Immature natural killer cell (primary cell): Measurements from ENCODE around the gene PTPRT. TPM values are rescaled to one million over a fixed set of nuclear protein-coding genes. Genes with fewer than 3 reads are reported as not detected.

Experiments
- DNase-seq, 3 donors: peaks; one replicate each; pipeline ENCODE4 v3.0.0; 2022; ENCODE audit warnings: mixed read lengths in 1 of 3
- H3K27ac Mint-ChIP-seq, 6 donors: one replicate each; pipeline ENCODE4 v1.8.0; 2020; ENCODE audit warnings: mixed read lengths in 6 of 6, mild to moderate bottlenecking in 5 of 6, inconsistent platforms in 4 of 6, moderate library complexity in 3 of 6
- H3K27me3 Mint-ChIP-seq, 3 donors: one replicate each; pipeline ENCODE4 v1.8.0; 2020 to 2021; ENCODE audit warnings: low read depth in 3 of 3, mild to moderate bottlenecking in 3 of 3, mixed read lengths in 3 of 3, moderate library complexity in 3 of 3, inconsistent platforms in 1 of 3
- H3K36me3 Mint-ChIP-seq, 3 donors: one replicate each; pipeline ENCODE4 v1.8.0; 2020; ENCODE audit warnings: mixed read lengths in 3 of 3, inconsistent platforms in 2 of 3, mild to moderate bottlenecking in 2 of 3
- H3K4me1 Mint-ChIP-seq, 2 donors: one replicate each; pipeline ENCODE4 v1.8.0; 2020; ENCODE audit warnings: inconsistent platforms in 2 of 2, mild to moderate bottlenecking in 2 of 2, mixed read lengths in 2 of 2, moderate library complexity in 1 of 2
- H3K4me3 Mint-ChIP-seq, 5 donors: one replicate each; pipeline ENCODE4 v1.8.0; 2020; ENCODE audit warnings: mild to moderate bottlenecking in 5 of 5, mixed read lengths in 5 of 5, inconsistent platforms in 3 of 5, moderate library complexity in 3 of 5
- H3K9me3 Mint-ChIP-seq, 6 donors: one replicate each; pipeline ENCODE4 v1.8.0; 2020; ENCODE audit warnings: mild to moderate bottlenecking in 6 of 6, mixed read lengths in 6 of 6, inconsistent platforms in 4 of 6, moderate library complexity in 3 of 6
- polyA plus RNA-seq, 3 donors: library from polyadenylated mRNA; unstranded; fragments of 300-500 nt; fragmentation: Illumina TruSeq; gene quantifications; one replicate each; pipeline ENCODE4 v1.2.3, GENCODE V29; 2021

Gene PTPRT
- polyA plus RNA-seq, 3 donors from 2014 or later = not detected

DNA sequence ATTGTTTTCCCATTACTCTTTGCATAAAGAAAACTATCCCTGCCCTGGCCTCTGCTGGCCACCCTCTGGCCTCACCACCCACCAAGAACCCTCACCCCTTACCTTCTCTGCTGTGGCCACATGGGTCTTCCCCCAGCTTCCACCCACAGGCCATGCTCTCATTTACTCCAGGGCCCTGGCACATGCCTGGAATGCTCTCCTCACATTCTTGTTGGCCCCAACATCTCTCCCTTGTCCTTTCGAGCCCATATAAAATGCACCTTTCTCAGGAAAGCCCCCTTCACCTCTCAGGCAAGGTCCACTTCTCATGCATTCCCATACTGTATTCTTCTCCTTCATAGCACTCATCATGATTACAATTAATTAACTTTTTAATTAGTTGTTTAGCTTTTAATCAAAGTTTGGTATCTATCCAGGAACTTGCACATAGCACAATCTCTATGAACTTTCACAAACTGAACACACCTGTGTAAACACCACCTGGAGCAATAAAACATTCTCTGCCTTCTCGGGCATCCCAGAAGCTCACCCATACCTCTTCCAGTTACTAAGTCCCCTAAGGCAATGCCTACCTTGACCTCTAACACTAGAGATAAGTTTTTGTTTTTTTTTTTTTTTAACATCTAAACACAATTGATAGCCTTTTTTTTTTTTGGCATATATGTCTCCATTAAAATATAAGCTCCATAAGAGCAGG is 617.2 kb downstream of the PTPRT start:
- Mint-ChIP-seq H3K27ac (no peak overlapping the region), H3K27me3 (peaks cover 0 to 2% (median 0%) of the 10 kb centered on the region in 3 donors), H3K4me1 (no peaks in the 10 kb centered on the region), H3K4me3 (no peak overlapping the region), H3K9me3 (peaks cover 0 to 10% (median 7%) of the 10 kb centered on the region in 6 donors), H3K36me3 (no peaks in the 10 kb centered on the region)
- DNase-seq = no peak

DNA sequence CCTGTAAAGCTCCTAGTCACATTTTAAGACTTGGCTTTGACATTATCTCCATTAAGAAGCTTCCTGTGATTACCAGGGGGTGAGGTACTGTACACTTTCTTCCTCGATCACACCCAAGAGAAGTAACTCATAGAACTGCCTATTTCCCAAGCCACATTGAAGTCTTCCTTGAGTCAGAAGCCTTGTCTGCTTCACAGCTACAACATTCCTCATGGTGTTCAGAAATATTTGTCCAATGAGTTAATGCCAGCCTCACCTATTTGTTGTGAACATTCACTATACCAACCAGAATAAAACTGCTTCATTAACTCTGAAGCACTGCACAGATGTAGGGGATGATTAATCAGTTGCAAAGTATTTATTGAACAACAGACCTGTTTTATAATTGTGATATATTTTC is 622.3 kb downstream of the PTPRT start:
- H3K4me3 Mint-ChIP-seq = no peak overlapping the region
- DNase-seq = no peak
- no peaks in the 10 kb centered on the region for H3K4me1 Mint-ChIP-seq
- peaks cover 3 to 13% (median 5%) of the 10 kb centered on the region in 6 donors for H3K9me3 Mint-ChIP-seq
- H3K27ac Mint-ChIP-seq = no peak overlapping the region
- H3K36me3 Mint-ChIP-seq = no peaks in the 10 kb centered on the region
- peaks cover 0 to 2% (median 0%) of the 10 kb centered on the region in 3 donors for H3K27me3 Mint-ChIP-seq

DNA sequence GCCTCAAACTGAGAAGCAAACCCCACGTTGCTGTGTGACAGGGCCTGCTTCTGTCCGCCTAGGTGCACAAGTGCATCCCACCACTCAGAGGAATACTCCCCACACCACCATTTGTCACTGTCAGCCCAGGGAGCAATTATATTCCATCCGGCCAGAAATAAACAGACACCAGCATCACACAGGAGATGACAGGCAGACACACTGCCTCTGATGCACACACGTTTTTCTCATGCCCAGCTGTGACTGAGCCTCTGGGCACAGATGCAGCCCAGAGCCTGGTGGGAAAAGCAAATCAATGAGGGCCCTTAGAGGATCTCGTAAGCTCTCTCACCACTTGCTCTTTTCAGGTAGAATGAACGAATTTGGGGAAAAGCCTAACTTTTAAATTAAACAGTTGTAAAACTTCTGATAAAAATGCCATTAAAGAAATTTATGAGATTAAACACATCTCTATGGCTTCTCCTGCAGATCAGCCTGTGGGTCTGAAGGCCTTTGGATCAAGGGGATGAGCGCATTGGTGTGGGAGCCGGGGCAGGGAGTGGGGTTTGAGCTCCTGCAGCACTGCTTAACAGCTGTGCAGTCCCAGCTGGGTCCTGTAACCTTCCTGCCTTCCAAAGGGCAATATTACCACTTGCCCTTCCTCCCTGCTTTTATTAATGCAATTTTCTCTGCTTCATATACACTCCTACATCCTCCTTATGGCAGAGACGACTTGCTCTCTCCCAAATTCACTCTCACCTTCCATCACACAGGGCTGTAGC is 624.3 kb downstream of the PTPRT start:
- Mint-ChIP-seq H3K27ac (no peak overlapping the region), H3K27me3 (peaks cover 0 to 2% (median 0%) of the 10 kb centered on the region in 3 donors), H3K36me3 (no peaks in the 10 kb centered on the region), H3K9me3 (peaks cover 0 to 9% (median 4%) of the 10 kb centered on the region in 6 donors), H3K4me3 (no peak overlapping the region), H3K4me1 (no peaks in the 10 kb centered on the region)
- no peak for DNase-seq

DNA sequence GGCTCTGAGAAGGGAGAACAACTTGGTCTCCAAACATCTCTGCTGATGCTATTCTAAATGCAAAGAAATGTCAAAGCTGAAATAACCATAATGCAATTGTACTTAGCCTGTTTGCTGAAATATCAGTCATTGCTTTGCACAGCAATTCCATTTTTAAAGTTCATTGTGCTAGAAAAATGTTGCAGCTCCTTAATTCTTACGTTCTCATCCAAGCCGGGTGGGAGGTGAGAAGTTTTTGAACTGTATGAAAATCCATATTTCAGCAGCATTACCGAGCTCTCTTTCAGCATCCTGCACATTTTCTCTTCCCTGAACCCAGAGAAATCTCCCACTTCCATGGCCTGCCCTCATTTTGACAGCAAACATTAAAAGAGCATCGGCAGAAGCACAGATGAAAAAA is 630.0 kb downstream of the PTPRT start:
- DNase-seq = no peak
- H3K4me3 Mint-ChIP-seq = no peak overlapping the region
- H3K27ac Mint-ChIP-seq = no peak overlapping the region
- no peaks in the 10 kb centered on the region for H3K36me3 Mint-ChIP-seq
- H3K4me1 Mint-ChIP-seq = no peaks in the 10 kb centered on the region
- H3K27me3 Mint-ChIP-seq = peaks cover 0 to 2% (median 0%) of the 10 kb centered on the region in 3 donors
- peaks cover 0 to 6% (median 2%) of the 10 kb centered on the region in 6 donors for H3K9me3 Mint-ChIP-seq

DNA sequence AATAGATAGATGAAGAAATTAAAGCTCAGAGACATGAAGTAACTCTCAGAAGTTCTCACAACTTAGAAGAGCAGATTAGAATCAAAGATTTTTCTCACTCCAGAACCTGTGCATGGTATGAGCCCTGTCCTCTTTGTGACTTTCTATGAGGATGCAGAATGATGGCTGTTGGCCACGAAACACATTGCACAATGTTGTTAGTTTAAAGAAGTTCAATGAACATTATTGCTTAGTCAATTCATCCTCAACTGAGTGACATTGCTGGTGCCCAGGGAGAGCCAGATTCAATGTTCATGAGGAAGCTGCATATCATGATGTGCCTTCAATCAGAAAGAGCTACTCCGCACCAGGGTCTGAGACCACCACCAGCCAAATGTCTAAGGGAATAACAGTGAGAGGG is 633.1 kb downstream of the PTPRT start:
- Mint-ChIP-seq H3K27ac (no peak overlapping the region), H3K4me3 (no peak overlapping the region), H3K9me3 (peaks cover 0 to 10% (median 5%) of the 10 kb centered on the region in 6 donors), H3K4me1 (no peaks in the 10 kb centered on the region), H3K27me3 (peaks cover 0 to 4% (median 1%) of the 10 kb centered on the region in 3 donors), H3K36me3 (no peaks in the 10 kb centered on the region)
- DNase-seq = no peak

DNA sequence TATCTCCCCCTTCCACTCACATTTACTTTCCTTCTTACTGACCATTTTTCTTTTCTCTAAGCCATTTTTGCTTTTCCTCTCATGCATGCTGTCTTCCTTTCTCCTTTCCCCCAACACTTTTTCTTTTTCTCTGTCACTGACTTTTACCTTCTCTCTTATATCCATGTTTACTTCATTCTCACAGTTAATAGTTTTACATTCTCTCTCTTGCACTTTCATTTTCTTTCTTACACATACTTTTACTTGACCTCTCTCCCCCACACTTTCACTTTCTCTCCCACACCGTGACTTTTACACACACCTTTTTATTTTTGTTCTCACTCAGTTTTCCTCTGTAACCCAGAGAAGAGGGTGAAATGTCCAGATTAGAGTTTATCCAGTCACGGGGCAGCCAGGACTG is 636.3 kb downstream of the PTPRT start:
- H3K4me1 Mint-ChIP-seq = no peaks in the 10 kb centered on the region
- H3K36me3 Mint-ChIP-seq = no peaks in the 10 kb centered on the region
- peak overlapping the region in 2 of 5 donors; percentile 2 to 18 for H3K4me3 Mint-ChIP-seq
- peaks cover 0 to 4% (median 1%) of the 10 kb centered on the region in 3 donors for H3K27me3 Mint-ChIP-seq
- DNase-seq = no peak
- H3K27ac Mint-ChIP-seq = peak overlapping the region in 1 of 6 donors; percentile 19
- H3K9me3 Mint-ChIP-seq = peaks cover 0 to 11% (median 6%) of the 10 kb centered on the region in 6 donors

DNA sequence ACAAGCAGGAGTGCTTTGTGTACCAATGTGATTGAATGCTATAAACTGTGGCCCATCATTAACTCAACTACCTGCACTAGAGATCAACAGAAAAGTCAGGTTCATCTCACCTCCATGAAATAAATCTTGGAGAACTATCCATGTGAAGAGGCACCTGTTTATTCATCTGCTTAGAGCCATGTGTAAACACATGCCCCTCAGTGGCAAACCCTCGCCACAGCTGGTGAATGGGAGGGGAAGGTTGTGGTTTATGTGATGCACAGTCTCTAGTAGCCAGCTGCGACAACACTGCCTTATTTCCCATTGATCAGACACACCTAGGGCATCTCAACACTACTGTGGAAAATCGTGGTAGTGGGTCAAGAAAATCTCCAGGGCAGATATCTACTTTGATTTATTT is 640.2 kb downstream of the PTPRT start:
- Mint-ChIP-seq H3K9me3 (peaks cover 0 to 11% (median 5%) of the 10 kb centered on the region in 6 donors), H3K4me3 (no peak overlapping the region), H3K27ac (no peak overlapping the region), H3K27me3 (peaks cover 0 to 2% (median 1%) of the 10 kb centered on the region in 3 donors), H3K36me3 (no peaks in the 10 kb centered on the region), H3K4me1 (no peaks in the 10 kb centered on the region)
- DNase-seq = no peak

DNA sequence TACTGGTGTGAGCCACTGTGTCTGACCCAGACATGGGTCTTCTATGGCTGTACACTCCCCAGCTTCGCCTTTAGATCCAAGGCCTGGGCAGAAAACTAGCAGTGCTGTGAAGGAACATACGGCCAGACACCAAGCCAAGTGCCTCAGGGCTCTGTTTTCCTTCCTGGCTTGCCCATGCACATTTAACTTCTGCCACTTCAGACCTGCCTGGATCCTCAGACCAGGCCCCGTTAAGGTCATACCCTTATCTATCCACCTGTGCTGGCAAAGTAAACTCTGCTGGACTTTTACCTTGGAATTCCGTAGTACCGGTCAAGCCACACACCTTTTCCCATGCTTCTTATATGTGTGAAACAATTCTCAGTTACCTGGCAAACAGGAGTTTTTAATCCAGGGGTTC is 644.8 kb downstream of the PTPRT start:
- H3K9me3 Mint-ChIP-seq = peaks cover 0 to 8% (median 2%) of the 10 kb centered on the region in 6 donors
- H3K27me3 Mint-ChIP-seq = peaks cover 0 to 2% (median 0%) of the 10 kb centered on the region in 3 donors
- H3K4me3 Mint-ChIP-seq = no peak overlapping the region
- H3K4me1 Mint-ChIP-seq = no peaks in the 10 kb centered on the region
- H3K27ac Mint-ChIP-seq = no peak overlapping the region
- no peak for DNase-seq
- no peaks in the 10 kb centered on the region for H3K36me3 Mint-ChIP-seq

DNA sequence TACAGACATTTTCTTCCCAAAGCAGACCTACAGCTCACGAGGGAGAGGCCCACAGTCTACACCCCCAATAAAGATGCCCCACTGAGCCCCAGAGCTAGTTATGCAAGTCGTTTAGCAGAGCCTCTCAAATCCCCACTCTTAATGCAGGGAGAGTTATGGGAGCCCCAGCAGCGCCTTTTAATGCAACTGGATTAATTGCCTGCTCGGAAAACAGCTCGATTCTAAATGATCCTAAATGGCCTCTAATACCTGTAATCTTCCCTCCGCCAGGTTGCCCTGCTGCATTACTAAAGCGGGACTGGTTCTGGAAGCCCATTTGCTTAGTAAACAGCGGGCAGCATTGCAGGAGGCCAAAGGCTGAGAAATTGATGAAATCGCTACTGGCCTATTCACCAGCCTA is 656.9 kb downstream of the PTPRT start:
- Mint-ChIP-seq H3K27me3 (peaks cover 0 to 8% (median 0%) of the 10 kb centered on the region in 3 donors), H3K4me1 (peaks cover 0 to 5% of the 10 kb centered on the region in 2 donors), H3K4me3 (no peak overlapping the region), H3K36me3 (no peaks in the 10 kb centered on the region), H3K27ac (no peak overlapping the region), H3K9me3 (peaks cover 0 to 11% (median 2%) of the 10 kb centered on the region in 6 donors)
- no peak for DNase-seq

DNA sequence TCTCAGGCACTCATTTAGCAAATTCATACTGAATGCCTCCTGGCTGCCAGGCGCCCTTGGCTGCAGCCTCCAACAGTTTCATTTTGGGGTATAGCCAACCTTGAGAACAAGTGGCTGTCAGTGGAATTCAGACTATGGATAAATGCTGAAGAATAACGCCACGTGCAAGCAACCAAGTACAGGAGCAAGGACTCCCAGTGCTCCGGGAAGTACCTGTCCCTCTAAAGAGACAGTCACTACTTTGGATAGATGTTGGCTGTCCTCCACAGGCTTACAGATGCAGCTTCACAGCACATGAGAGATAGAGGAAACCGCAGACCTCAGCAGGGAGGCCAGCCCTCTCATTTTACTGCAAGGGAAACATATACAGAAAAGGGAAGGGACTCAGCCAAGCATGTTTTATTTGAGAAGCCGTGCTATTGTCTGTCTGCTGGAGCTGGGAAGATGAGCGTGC is 658.2 kb downstream of the PTPRT start:
- Mint-ChIP-seq H3K27me3 (peaks cover 0 to 11% (median 0%) of the 10 kb centered on the region in 3 donors), H3K9me3 (peaks cover 0 to 11% (median 2%) of the 10 kb centered on the region in 6 donors), H3K4me3 (no peak overlapping the region), H3K36me3 (no peaks in the 10 kb centered on the region), H3K27ac (no peak overlapping the region), H3K4me1 (peaks cover 0 to 5% of the 10 kb centered on the region in 2 donors)
- no peak for DNase-seq

DNA sequence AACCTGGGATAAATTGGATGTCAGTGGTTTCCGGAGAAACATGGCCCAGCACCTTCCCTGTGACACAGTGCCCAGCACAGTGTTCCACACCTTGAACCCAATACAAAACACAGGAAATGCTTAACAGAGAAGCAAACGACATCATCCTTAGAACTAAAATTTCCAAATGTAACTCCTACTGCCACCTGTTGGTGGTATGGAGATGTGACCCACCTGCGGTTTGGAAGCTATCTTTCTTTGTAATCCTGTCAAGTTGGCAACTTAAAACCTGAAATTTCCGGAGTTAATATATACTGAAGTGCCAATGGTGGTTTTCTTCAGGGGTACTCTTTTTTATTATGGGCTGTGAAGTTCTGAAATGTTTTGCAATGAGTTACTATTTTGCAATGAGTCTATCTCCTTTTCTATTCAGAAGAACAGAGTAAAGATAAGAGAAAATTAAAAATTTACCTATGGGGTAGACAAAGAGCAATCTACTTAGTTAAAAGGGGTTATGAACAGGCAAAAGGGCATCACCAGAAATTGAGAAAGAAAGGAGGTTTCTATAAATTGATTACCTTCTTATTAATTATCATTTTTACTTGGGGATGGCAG is 658.8 kb downstream of the PTPRT start:
- no peaks in the 10 kb centered on the region for H3K36me3 Mint-ChIP-seq
- DNase-seq = no peak
- peaks cover 0 to 8% (median 0%) of the 10 kb centered on the region in 3 donors for H3K27me3 Mint-ChIP-seq
- H3K4me1 Mint-ChIP-seq = peaks cover 0 to 5% of the 10 kb centered on the region in 2 donors
- no peak overlapping the region for H3K27ac Mint-ChIP-seq
- H3K4me3 Mint-ChIP-seq = no peak overlapping the region
- peaks cover 0 to 11% (median 2%) of the 10 kb centered on the region in 6 donors for H3K9me3 Mint-ChIP-seq

DNA sequence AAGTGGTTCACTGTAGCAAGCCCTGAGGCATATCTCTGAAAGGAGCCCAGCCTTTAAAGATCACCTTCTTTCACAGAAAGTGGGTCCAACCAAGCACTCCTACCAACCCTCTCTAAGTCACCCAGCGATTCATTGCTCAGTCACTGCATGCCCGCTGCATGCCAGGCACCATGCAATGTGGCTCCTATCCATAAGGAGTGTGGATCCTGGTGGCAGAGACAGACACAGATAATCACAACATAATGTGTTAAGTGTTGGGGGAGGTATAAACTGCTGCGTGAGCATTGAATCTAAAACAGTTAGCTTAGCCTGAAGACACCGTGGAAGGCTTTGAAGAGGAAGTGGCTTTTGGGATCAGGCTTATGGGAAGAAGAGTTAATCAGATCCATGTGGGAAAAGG is 659.5 kb downstream of the PTPRT start:
- Mint-ChIP-seq H3K27me3 (peaks cover 0 to 7% (median 0%) of the 10 kb centered on the region in 3 donors), H3K9me3 (peaks cover 0 to 10% (median 3%) of the 10 kb centered on the region in 6 donors), H3K4me1 (peaks cover 0 to 5% of the 10 kb centered on the region in 2 donors), H3K4me3 (no peak overlapping the region), H3K36me3 (no peaks in the 10 kb centered on the region), H3K27ac (no peak overlapping the region)
- no peak for DNase-seq

DNA sequence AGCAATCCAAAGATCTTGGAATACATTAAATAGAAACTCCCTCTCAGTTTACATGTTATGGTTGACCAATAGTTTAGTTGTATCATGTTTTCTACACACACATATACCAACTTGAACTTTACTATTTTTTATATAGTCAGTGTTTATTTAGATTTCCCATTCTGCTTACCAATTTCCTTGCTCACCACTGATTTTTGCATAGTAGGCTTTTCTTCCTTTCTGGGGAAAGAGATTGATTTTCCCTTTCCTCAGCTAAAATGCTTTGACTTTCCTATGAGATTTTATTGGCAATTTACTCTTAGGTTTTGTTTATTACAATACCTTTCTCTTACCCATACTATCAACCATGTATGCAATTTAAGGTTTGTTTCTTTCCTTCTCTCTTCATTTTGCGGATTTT is 665.6 kb downstream of the PTPRT start:
- peaks cover 0 to 3% (median 0%) of the 10 kb centered on the region in 3 donors for H3K27me3 Mint-ChIP-seq
- H3K27ac Mint-ChIP-seq = no peak overlapping the region
- H3K4me1 Mint-ChIP-seq = no peaks in the 10 kb centered on the region
- DNase-seq = no peak
- H3K9me3 Mint-ChIP-seq = peaks cover 0 to 12% (median 1%) of the 10 kb centered on the region in 6 donors
- H3K36me3 Mint-ChIP-seq = no peaks in the 10 kb centered on the region
- no peak overlapping the region for H3K4me3 Mint-ChIP-seq

DNA sequence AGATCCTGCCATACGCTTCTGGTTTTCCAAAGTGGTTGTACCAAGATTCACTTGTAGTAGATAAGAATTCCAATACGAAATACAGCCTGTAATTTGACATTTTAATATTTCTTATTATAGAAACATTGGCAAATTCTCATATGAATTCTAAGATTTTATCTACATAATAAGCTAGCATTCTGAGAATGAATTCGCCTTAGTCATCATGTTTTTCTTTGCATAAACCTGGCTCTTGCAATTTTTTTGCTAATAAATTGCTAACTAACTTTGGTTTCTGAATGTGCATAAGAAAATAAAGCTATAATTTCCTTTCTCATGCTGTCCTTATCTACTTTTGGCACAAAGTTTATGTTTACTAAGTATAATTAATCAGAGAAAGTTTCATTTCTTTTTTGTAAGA is 673.0 kb downstream of the PTPRT start:
- Mint-ChIP-seq H3K4me1 (no peaks in the 10 kb centered on the region), H3K9me3 (peaks cover 0 to 10% (median under 1%) of the 10 kb centered on the region in 6 donors), H3K4me3 (no peak overlapping the region), H3K36me3 (no peaks in the 10 kb centered on the region), H3K27ac (no peak overlapping the region), H3K27me3 (peaks cover 0 to 1% (median 0%) of the 10 kb centered on the region in 3 donors)
- no peak for DNase-seq
